NCI-H2227 treated with DMSO at 0.1 percent for 48 hours (cell line): ENCODE data around the gene PRPF19.

Source experiments
- DNase-seq: peaks from one replicate; lab custom pipeline; 2025; lab: John Stamatoyannopoulos, UW

Gene PRPF19

DNA sequence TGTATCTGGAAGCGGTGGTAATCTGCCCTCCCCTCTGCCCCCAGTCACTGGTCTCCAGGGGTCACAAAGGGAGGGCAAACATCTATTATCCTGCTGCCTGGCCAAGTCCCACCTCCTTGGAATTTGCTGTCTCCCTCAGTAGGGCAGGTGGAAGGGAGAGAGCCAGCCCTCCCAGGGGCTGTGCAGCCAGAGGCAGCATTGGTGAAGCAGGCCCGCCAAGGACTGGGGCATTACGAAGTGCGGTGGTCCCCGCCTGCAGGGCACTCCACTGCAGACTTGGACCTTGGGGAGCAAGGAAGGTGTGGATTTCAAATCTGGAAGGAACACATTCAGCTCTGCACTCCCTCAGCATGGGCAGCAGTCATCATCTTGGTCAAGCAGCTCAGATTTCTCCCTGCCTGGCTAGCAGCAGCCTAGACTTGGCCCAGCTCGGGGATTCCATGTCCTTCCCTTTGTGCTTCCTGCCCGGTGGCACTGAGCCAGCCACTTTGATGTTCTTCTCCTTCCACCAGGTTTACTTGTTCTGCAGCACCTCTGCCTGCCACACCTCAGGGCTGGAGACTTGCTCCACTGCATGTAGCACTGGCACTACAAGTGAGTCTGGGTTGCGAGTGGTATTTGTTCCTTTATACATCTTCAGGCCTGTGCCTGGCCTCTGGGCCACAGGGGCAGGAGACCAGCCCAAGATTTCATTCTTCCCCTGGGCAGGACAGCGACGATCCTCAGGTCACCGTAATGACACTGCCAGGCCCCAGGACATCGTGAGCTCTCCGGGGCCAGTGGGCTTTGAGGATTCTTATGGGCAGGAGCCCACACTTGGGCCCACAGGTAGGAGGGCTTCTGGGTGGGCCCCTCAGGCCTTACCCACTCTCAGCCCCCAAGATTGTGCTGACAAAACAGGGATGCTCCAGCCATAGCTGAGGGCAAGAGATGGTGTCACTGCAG is 31.7 kb downstream of the PRPF19 start:
- DNase-seq = no peak

DNA sequence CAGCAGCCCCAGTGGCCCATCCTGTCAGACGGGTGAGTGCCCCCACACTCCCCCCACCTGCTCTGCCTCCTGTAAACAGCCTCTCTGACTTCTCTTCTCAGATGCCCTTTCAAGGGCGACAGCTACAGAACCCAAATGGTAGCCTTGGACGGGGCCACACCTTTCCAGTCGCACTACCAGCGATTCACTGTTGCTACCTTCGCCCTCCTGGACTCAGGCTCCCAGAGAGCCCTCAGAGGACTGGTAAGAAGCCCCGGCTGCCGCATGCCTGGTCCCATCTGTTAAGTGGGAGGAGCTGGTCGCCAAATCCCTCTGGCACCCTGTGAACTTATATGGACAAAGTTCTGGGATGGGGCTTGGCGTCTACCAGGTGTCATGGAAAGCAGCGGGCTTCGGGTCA is 32.9 kb downstream of the PRPF19 start:
- DNase-seq = no peak

DNA sequence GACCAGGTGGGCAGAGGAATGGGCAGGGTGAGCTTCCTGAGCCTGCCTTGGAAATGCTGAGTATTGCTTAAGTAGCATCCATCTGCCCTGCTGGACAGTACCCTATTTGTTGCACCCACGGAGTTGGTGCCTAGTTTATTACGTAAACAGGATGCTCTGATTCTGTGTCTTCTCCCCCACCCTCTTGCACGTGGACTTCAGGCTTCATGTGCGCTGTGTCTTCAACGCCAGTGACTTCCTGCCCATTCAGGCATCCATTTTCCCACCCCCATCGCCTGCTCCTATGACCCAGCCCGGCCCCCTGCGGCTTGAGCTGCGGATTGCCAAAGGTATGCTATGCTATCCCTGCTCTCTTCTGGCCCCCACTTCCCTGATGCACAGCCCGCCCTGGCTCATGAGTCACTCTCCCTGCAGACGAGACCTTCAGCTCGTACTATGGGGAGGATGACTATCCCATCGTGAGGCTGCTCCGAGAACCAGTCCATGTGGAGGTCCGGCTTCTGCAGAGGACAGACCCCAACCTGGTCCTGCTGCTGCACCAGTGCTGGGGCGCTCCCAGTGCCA is 33.3 kb downstream of the PRPF19 start:
- no peak for DNase-seq

DNA sequence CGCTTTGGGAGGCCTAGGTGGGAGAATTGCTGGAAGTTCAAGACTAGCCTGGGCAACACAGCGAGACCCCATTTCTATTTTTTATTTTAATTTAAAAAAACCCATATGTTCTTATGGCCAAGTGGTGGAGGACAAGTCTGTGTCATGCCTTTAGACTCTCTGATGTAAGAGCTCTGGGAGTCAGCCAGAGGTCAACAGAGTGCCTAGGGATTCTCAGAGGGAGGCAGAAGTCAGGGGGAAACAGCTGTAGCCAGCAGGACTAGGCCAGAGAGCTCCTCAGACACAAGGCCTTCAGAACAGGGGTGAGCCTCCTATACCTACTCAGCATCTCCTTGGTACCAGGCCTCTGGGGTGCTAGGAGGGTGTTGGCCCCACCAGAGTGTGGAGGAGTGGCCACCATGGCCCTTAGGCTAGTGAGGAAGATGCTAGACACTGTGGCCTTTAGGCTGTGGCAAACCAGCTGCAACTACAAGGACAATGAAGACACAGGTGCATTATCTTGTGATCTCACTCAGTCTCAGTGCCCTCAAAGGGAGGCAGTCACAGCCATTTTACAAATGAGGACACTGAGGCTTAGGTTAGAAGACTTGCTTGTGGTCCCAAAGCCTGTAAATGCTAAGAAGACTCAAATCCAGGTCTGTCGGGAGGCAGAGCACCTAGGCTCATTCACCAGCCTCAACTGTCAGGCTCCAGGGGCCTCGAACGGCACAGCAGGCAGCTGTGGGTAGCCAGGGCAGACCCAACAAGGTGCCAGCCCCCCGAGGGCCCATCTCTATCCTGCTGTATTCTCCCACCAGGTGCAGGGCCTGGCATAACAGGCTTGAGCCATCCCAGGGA is 34.0 kb downstream of the PRPF19 start:
- no peak for DNase-seq

DNA sequence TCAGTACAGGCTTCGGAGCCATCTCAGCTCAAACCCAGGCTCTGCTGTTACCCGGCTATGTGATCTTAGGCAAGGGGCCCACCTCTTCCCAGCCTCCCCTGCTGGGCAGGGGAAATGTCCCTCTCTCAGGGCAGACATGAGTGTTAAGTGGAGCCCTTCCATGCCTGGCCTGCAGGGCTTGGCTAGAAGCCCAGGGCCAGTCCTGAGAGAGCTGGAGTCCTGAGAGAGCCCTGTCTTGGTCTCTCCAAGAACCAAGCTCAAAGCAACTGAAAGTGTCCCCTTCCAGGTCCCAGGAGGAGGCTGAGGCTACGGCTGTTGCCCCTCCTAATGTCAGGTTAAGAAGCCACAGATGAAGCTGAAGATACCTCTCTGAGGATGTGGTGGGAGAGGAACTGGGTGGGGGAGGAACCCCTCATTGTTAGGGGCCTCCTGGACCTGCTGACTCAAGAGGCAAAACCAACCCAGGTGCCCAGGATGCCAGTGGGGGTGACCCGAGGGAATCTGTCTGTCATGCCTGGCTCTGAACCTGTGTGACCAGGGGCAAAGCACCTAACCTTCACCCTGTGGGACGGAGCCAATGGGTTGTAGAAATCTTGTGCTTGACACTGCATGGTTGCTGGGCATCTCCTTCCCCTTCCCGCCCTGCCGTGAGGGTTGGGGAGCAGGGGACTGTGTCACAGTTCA is 34.9 kb downstream of the PRPF19 start:
- DNase-seq = no peak

DNA sequence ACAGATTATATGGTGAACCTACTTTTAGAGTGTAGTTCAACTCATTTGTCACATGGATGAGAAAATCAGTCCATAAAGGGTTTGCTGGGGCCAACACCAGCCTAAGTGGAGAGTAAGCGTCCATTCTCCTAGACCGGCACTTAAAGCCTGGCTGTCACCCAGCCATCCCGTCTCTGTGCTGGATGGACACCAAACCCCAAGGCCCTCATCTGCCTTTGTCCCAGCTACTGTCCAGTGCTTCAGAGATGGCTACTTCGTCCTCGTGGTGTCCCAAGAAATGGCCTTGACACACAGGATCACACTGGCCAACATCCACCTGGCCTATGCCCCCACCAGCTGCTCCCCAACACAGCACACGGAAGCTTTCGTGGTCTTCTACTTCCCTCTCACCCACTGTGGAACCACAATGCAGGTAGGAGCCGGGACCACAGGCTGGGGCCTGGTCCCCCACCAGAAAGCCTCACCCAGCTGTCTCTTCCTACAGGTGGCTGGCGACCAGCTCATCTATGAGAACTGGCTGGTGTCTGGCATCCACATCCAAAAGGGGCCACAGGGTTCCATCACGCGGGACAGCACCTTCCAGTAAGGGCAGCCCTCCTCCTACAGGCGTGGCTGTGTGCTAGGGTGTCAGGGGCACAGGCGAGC is 35.5 kb downstream of the PRPF19 start:
- no peak for DNase-seq

DNA sequence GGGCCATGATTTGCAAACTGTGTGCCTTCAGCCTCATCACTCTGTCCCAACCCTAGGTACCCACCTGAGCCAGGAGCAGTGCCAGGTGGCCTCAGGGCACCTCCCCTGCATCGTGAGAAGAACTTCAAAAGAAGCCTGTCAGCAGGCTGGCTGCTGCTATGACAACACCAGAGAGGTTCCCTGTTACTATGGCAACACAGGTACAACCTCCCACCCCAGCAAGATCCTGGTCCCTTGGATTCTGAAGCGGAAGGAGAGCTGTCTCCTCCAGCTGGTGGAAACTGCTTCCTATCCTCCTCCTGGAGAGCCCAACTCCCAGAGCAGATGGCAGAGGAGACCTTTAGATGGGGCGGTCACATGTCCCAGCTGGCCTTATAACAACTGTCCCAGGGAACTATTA is 36.1 kb downstream of the PRPF19 start:
- no peak for DNase-seq

DNA sequence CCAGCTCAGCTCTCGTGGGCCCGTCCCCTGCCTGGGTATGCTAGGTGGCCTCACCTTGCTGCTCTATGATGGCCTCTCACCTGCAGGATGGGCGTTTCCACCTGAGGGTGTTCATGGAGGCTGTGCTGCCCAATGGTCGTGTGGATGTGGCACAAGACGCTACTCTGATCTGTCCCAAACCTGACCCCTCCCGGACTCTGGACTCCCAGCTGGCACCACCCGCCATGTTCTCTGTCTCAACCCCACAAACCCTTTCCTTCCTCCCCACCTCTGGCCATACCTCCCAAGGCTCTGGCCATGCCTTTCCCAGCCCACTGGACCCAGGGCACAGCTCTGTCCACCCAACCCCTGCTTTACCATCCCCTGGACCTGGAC is 36.9 kb downstream of the PRPF19 start:
- DNase-seq = no peak

DNA sequence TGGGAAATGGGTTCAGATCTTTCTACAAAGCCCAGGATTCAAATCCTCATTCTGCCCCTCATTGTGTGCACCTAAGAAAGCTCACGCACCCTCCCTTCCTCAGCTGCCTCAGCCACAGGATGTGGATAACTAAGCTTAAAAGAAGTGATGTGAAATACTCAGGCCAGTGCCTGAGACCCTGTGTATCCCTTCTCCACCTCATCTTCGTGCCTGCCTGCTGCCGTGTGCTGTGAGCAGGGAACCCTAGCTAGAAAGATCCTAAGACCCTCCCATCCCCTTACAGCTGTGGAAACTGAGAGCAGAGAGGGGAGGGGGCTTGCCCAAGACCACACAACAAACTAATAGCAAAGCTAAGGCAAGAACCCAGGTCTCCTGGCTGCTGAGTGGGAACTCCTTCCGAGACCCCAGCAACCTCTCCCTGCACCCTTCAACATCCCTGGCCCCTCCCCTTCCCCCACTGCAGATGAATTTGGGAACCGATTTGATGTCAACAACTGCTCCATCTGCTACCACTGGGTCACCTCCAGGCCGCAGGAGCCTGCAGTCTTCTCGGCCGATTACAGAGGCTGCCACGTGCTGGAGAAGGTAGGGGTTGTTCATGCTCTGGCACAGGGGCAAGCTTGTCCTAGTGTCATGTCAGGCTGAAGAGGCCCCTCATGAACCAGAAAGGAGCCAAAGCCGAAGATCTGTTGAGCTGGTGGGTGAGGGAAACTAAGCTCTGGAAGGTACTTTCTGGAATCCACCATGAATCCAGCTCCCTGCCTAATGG is 37.5 kb downstream of the PRPF19 start:
- no peak for DNase-seq

DNA sequence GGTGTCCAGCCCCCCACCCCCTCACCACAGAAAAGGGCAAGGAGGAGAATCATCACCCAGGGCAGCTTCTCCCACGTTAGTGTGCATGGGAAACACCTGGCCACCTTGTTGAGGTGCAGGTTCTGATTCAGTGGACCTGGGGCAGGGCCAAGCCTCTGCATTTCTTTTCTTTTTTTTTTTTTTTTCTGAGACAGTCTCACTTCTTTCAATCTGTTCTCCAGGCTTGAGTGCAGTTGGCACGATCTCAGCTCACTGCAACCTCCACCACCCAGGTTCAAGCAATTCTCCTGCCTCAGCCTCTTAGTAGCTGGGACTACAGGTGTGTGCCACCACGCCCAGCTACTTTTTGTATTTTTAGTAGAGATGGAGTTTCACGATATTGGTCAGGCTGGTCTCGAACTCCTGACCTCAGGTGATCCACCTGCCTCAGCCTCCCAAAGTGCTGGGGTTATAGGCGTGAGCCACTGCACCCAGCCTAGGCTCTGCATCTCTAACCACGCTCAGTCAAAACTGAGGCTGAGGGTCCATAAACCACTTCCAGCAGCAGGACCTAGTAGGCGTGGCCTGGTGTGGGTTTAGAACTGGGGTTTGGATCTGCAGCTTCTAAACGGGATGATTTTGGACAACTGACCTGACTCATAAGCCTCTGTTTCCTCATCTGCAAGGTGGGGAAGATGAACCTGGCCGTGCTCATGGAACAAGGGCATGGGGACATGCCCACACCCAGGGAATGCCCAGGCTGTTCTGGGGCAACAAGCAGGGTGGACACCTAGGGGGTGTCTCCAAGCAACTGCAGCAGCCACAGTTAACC is 38.3 kb downstream of the PRPF19 start:
- no peak for DNase-seq

DNA sequence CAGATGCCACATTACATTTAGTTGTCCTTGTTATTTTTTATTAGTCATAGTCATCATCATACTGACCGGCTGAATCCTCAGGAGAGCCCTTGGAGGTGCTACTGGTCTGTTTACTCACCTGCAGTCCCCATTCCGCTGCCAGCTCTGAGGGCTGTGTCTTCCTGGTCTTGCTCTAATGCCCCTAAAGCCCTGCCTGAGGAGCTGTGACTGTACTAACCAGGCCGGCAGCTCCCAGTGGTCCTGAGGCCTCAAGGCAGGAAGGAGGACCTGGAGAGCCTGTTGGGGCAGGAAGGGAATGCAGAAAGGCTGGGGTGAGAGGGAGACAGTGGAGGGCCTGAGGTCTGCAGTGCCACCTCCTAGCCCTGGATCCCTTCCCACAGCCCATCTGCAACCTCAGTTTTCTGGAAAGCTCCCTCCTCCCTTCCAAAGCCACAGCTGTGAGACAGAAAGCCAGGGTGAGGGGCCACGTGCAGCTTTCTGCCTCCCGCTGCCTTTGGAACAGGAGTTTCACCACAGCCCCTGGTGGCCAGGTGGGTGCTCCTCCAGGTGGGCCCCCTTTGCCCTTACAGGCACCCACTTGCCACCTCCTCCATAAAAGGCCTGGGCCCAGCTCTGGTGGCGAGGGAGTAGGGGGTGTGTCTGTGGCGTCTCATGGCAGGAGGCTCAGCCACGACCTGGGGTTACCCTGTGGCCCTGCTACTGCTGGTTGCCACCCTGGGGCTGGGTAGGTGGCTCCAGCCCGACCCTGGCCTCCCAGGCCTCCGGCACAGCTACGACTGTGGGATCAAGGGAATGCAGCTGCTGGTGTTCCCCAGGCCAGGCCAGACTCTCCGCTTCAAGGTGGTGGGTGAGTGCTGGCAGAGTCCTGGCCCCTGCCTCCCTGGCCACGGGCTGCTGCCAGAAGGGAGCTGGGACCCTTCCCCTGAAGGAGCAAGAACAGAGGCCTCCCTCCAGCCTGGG is 39.2 kb downstream of the PRPF19 start, which contains the start of gene ZP1:
ZP1 (plus strand) TSS at position 632 of the 960 bp plus-strand sequence; CDS start at position 652, 20 bp downstream.
- DNase-seq = no peak

DNA sequence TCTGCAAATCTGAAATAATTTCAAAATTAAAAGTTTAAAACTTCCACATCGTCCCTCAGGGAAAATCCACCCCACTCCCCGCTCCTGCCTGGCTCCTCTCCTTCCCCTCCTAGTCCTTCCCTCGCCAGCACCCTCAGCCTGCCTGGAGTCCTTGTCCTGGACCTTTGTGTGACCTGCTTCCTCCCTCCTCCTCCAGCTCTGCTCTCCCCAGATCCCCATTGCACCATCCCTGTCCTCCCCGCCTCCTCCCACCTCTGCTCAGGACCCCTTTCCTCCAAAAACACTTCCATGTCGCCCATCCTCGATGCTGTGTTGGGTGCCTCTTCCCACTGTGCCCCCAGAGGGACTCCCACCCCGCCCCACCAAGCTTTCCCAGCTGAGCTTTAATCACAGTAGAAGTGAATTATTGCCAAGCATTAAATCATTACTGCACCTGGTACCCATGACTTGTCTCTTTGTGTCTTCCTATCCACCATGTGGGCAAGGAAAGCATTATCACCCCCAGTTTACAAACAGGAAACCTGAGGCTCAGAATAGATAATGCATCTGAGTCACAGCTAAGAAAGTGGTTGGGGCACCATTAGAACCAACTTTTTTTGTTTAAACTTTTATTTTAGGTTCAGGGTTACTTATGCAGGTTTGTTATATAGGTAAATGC is 41.4 kb downstream of the PRPF19 start:
- DNase-seq = no peak

DNA sequence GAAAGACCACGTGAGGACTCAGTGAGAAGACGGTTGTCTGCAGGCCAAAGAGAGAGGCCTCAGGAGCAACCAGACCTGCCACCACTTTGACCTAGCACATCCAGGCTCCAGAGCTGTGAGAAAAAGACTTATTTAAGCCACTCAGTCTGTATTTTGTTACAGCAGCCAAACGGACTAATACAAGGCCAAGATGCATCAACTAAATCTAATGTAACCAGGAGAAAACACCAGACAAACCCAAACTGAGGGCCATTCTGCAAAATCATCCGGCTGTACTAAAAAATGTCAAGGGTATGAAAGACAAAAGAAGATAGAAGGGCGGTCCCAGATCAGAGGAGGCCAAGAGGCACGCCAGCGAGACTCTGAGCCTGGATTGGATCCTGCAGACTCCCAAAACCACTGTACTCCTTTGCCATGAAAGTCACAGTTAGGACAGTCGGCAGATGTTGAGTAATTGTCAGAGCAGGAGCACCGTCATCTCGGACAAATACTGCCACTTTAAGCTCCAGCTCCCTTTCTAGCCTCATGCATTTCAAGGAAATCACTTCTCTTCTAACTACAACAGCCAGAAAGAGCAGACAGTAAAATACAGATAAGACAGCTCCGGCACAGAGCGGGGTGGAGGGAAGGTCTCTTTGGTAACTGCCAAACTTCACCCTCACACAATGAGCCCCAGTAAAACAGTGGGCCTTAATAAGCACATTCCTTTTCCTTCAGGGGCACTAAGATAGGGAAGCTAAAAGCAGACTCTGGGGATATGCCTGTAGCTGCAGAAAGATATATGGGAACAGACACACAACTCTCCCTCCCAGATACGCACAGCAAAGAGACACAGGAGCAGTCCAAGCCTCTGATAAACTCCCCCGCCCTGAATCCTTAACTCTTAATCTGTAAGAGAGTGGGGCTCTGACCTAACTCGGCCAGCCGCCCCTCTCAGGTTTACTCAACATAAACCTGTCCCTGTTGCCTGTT is 42.5 kb downstream of the PRPF19 start:
- no peak for DNase-seq

DNA sequence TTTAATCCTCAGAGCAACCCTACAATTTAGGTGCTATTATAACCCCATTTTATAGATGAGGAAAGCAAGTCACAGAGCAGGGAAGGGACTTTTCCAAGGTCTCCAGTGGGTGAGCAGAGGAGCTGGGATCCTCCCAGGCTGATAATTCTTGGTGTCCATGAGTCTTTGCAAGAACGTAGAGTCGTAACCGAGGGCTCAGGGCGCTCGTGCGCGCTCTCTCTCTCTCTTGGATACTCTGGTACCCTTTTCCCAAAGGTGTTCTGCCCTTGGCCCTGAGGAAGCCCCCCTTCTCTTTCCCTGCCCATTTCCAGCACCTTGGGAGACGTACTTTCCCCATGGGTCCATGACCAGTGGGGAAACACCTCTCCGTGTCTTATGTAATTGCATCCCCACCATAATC is 44.2 kb downstream of the PRPF19 start:
- no peak for DNase-seq

DNA sequence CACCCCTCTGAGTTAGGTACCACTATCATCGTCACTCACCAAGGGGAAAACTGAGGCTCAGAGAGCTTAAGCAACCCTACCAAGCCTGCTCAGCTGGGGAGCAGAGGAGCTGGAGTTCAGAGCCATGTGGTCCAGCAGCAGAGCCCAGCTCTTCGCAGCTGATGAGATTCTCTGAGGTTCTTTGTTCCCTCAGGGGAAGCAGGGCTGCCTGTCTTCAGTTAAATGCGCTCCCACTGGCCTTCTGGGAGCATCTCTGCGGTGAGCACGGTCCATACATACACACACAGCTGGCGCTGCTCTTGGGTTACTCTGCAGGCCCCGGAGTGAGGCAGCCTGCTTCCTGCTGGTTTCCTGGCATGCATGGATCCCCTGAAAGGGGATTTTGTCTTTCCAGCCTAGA is 45.4 kb downstream of the PRPF19 start:
- no peak for DNase-seq

DNA sequence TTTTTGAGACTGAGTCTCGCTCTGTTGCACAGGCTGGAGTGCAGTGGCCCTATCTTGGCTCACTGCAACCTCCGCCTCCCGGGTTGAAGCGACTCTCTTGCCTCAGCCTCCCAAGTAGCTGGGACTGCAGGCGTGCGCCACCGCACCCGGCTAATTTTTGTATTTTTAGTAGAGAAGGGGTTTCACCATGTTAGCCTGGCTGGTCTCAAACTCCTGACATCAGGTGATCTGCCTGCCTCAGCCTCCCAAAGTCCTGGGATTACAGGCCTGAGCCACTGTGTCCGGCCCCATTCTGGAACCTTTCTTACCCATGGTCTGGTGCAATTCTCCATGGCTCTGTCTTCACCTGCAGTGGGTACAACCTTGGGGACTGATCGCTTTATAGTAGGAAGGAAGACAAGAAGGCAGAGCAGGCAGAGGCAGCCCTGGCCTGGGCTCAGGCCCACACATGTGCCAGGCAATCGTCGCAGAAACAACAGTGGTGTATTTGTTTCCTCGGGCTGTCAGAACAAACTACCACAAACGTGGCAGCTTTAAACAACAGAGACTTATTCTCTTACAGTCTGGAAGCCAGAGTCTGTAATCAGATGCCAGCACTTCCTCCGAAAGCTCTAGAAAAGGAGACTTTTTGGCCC is 46.7 kb downstream of the PRPF19 start:
- DNase-seq = no peak
